OCI-LY7 (cell line): ENCODE measurements around the gene TFAP2A. TPM values are rescaled to one million over a fixed set of nuclear protein-coding genes. Genes with fewer than 3 reads are reported as not detected.

Experiments used
- BruUV-seq: library from RNA; stranded (reverse); fragments of 400-500 nt; replicated peaks from 2 replicates; lab custom pipeline; 2021; lab: Mats Ljungman, UMichigan
- CTCF ChIA-PET: fragments of 300-600 bp; sonication (Branson Sonifier 250); formaldehyde crosslinking; loops from one replicate; lab custom pipeline; 2022; ENCODE audit warnings: antibody characterized with exemption; ENCODE audit not compliant: unreplicated experiment; lab: Charles Lee
- POLR2A ChIA-PET: fragments of 300-600 bp; sonication (Branson Sonifier 250); formaldehyde crosslinking; loops from one replicate; lab custom pipeline; 2022; ENCODE audit warnings: antibody characterized with exemption; lab: Charles Lee
- DNase-seq: peaks from one replicate; pipeline ENCODE4 v3.0.0-alpha.2; 2015; ENCODE audit warnings: low spot score
- H2AFZ ChIP-seq: fragments of 200-600 bp; sonication (generic), shearing (Covaris generic); 2 replicates; pipeline ENCODE4 v1.6.1; 2014; ENCODE audit warnings: mild to moderate bottlenecking, antibody characterized with exemption, low read length, moderate library complexity
- H3K27ac ChIP-seq: fragments of 200-600 bp; sonication (generic); 2 replicates; pipeline ENCODE4 v1.5.1; 2014; ENCODE audit warnings: mixed run types, low read depth, mild to moderate bottlenecking, moderate library complexity, low read length, inconsistent platforms; ENCODE audit not compliant: poor library complexity, severe bottlenecking
- H3K36me3 ChIP-seq: fragments of 200-600 bp; sonication (generic); 2 replicates; pipeline ENCODE4 v1.6.1; 2014; ENCODE audit warnings: mild to moderate bottlenecking, antibody characterized with exemption, low read length, moderate library complexity, mixed read lengths; ENCODE audit not compliant: insufficient read depth
- H3K4me1 ChIP-seq: fragments of 200-600 bp; sonication (generic); 2 replicates; pipeline ENCODE4 v1.5.1; 2014; ENCODE audit warnings: mild to moderate bottlenecking, low read length; ENCODE audit not compliant: insufficient read depth, poor library complexity, severe bottlenecking
- H3K4me2 ChIP-seq: fragments of 200-600 bp; sonication (generic); 2 replicates; pipeline ENCODE4 v1.6.1; 2014; ENCODE audit warnings: mild to moderate bottlenecking, low read length
- H3K4me3 ChIP-seq: fragments of 200-600 bp; sonication (generic); 2 replicates; pipeline ENCODE4 v1.5.1; 2014; ENCODE audit warnings: mild to moderate bottlenecking, low read depth, low read length; ENCODE audit not compliant: poor library complexity, severe bottlenecking
- H3K79me2 ChIP-seq: fragments of 200-600 bp; sonication (generic); 2 replicates; pipeline ENCODE4 v1.6.1; 2016; ENCODE audit warnings: low read depth, mild to moderate bottlenecking, low read length, moderate library complexity, mixed read lengths; ENCODE audit not compliant: insufficient read depth
- H3K9me2 ChIP-seq: fragments of 200-600 bp; sonication (generic); 2 replicates; pipeline ENCODE4 v1.6.1; 2016; ENCODE audit warnings: mild to moderate bottlenecking, low read length, mixed read lengths; ENCODE audit not compliant: insufficient read depth
- H3K9me3 ChIP-seq: fragments of 200-600 bp; sonication (generic); 2 replicates; pipeline ENCODE4 v1.6.1; 2014; ENCODE audit warnings: mild to moderate bottlenecking, mixed run types, low read length, mixed read lengths
- H4K20me1 ChIP-seq: fragments of 200-600 bp; sonication (generic); 2 replicates; pipeline ENCODE4 v1.6.1; 2014; ENCODE audit warnings: mild to moderate bottlenecking, antibody characterized with exemption, low read length, moderate library complexity, mixed read lengths; ENCODE audit not compliant: insufficient read depth
- CTCF ChIP-seq: fragments of 200-600 bp; sonication (generic); conservative IDR thresholded peaks from 2 replicates; pipeline ENCODE4 v1.5.1; 2014; ENCODE audit warnings: mild to moderate bottlenecking, antibody characterized with exemption, low read length, moderate library complexity, mixed read lengths
- EZH2phosphoT487 ChIP-seq: fragments of 200-600 bp; sonication (generic); IDR thresholded peaks from 2 replicates; pipeline ENCODE4 v1.6.1; 2018; ENCODE audit warnings: low read depth, borderline replicate concordance, mild to moderate bottlenecking, mixed run types, antibody characterized with exemption, low read length, moderate library complexity, mixed read lengths
- intact Hi-C: fragments of 100-400 bp; cut with micrococcal nuclease; formaldehyde crosslinking; loops from one replicate; pipeline ENCODE4 v1.10.0; 2022; ENCODE audit not compliant: unreplicated experiment
- microRNA-seq: library from miRNA; unstranded; fragments of <30 nt; microRNA quantifications from one replicate; pipeline ENCODE4 v1.2.0, GENCODE V29; 2022; ENCODE audit warnings: borderline replicate concordance
- small RNA-seq: library from RNA; depleted of rRNA; stranded (forward); fragments of <200 nt; gene quantifications from one replicate; pipeline ENCODE3, GENCODE V24; 2014
- total RNA-seq, 2 experiments: library from RNA; depleted of rRNA in 1 of 2; stranded (reverse); fragments of >200 nt in 1 of 2; shearing (Covaris generic) in 1 of 2; gene quantifications; 2 replicates each; pipeline ENCODE4 v1.2.3, GENCODE V29; 2014 to 2022

Gene TFAP2A
- total RNA-seq, 2 experiments from 2014 or later = 2.0 to 3.3 TPM

- Histone ChIP-seq H3K4me3 (no peak overlapping the region), H2AFZ (no peak overlapping the region), H3K27ac (no peak overlapping the region), H3K79me2 (no peaks in the 10 kb centered on the region), H4K20me1 (no peaks in the 10 kb centered on the region), H3K9me3 (no peaks in the 10 kb centered on the region), H3K9me2 (no peaks in the 10 kb centered on the region), H3K4me1 (no peaks in the 10 kb centered on the region), H3K4me2 (no peak overlapping the region), H3K36me3 (no peaks in the 10 kb centered on the region)
- DNase-seq = no peak
- no peak for TF ChIP-seq CTCF
- no peak for TF ChIP-seq EZH2phosphoT487
- intact Hi-C loops = no loop called here
- ChIA-PET CTCF (no interaction called here), POLR2A (interaction anchor here (0.6 to 0.7 kb wide), 2 partner anchors 461 to 1235 kb away, joined by 4 to 7 read pairs; no protein-coding TSS in a partner anchor)
- no TSS peak for BruUV-seq
Measured at GRCh38 chr6:10350720-10351119, 64.2 kb downstream of the TFAP2A start.

GRCh38 chr6:10347561-10348327 lies 67.1 kb downstream of the TFAP2A start:
- H3K4me2 ChIP-seq = no peak overlapping the region
- no peaks in the 10 kb centered on the region for H3K79me2 ChIP-seq
- H3K27ac ChIP-seq = no peak overlapping the region
- no peaks in the 10 kb centered on the region for H4K20me1 ChIP-seq
- H3K4me3 ChIP-seq = no peak overlapping the region
- intact Hi-C loops = no loop called here
- ChIA-PET POLR2A (interaction anchor here (0.5 to 0.7 kb wide), 2 partner anchors 25 to 1728 kb away, joined by 3 read pairs; no protein-coding TSS in a partner anchor), CTCF (no interaction called here)
- TF ChIP-seq CTCF = no peak
- no peak for TF ChIP-seq EZH2phosphoT487
- no peak overlapping the region for H2AFZ ChIP-seq
- no peaks in the 10 kb centered on the region for H3K4me1 ChIP-seq
- no peaks in the 10 kb centered on the region for H3K36me3 ChIP-seq
- no TSS peak for BruUV-seq
- no peaks in the 10 kb centered on the region for H3K9me2 ChIP-seq
- no peak for DNase-seq
- no peaks in the 10 kb centered on the region for H3K9me3 ChIP-seq

Small RNA genes within 50 kb of the gene (microRNA-seq; reads per million reads assigned to microRNA genes)
- gene MIR5689 = not detected

Small RNA genes within 50 kb of the gene (small RNA-seq; reads per million reads assigned to genes)
- gene MIR5689 = not detected

Other genes starting within 250 kb of the TFAP2A start
- 15.4 and 17.4 TPM in 2 replicates for gene GCNT2, start 106.3 kb upstream of the TFAP2A start, total RNA-seq (2014; rRNA removed; shearing (Covaris generic))
- 23.8 and 25.2 TPM in 2 replicates for gene GCNT2, start 106.3 kb upstream of the TFAP2A start, total RNA-seq (2022)